ENCODE results near the gene TEKT5.
"Not testable (repeated sequence)": the region's sequence is repeated elsewhere in the genome, so short reads cannot be mapped to it uniquely, and the experiment has no call there.

Gene TEKT5

DNA sequence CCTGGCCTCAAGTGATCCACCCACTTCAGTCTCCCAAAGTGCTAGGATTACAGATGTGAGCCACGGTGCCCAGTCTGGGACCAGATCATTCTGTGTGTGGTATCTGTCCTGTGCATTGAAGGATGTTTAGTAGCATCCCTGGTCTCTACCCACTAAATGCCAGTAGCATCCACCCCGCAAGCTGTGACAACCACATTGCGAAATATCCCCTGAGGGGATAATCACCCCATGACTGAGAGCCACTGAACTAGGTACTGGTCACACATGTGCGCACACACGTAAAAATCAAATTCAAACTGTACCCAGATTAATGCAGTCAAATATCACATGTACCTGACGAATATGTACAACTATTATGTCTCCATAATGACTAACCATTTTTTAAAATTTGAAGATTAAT, 35.8 kb downstream of the TEKT5 start:
- DNase-seq (ENCODE audit: low spot score): no peak

- no peak for DNase-seq (ENCODE audit: low spot score)
Measured at GRCh38 chr16:10657925-10658324, 36.8 kb downstream of the TEKT5 start.

DNA sequence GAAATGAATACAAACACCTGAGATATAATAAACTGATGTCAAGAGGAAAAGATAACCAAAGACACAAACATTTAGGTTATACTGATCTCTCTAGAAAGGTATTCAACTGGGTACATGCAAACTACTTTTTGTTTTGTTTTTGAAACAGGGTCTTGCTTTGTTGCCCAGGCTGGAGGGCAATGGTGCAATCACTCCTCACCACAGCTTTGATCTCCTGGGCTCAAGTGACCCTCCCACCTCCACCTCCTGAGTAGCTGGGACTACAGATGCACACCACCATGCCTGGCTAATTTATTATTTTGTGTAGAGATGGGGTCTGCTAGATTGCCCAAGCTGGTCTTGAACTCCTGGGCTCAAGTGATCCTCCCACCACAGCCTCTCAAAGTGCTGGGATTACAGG, 38.1 kb downstream of the TEKT5 start:
- no peak for DNase-seq (ENCODE audit: low spot score)

- DNase-seq (ENCODE audit: low spot score): no peak
Measured at GRCh38 chr16:10655415-10655977, 39.2 kb downstream of the TEKT5 start.

DNA sequence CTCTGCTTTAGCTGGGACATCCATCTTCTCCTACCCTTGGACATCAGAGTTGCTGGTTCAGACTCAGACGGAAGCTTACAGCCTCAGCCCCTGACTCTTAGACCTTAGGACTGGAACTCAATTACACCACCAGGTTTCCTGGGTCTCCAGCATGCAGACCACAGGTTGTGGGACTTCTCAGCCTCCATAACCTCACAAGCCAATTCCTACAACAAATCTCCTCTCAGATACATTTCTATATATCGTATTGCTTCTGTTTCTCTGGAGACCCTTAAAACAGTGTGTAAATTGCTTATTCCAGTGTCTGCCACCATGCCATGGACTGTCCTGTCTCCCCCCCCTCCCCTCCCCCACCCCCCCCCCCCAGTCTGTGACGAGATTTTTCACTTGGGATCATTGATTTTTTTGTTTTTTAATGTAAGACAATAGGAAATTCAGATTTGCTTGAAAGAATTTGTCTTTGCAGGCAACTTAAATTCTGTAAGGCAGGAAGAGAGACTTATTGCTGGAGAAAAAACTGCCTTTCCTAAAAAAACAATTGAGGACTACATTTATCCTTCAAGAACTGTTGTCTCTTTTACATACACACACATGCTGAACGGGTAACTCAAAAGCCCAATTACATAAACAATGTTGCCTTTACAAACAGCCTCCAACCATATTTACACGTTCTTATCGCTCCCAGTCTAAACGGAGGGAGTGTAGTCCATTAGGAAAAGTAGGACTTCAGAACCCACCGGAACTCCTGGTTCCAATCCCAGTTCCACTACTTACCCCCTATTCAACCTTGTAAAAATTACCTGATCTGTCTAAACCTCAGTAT, 39.9 kb downstream of the TEKT5 start:
- DNase-seq (ENCODE audit: low spot score): no peak

DNA sequence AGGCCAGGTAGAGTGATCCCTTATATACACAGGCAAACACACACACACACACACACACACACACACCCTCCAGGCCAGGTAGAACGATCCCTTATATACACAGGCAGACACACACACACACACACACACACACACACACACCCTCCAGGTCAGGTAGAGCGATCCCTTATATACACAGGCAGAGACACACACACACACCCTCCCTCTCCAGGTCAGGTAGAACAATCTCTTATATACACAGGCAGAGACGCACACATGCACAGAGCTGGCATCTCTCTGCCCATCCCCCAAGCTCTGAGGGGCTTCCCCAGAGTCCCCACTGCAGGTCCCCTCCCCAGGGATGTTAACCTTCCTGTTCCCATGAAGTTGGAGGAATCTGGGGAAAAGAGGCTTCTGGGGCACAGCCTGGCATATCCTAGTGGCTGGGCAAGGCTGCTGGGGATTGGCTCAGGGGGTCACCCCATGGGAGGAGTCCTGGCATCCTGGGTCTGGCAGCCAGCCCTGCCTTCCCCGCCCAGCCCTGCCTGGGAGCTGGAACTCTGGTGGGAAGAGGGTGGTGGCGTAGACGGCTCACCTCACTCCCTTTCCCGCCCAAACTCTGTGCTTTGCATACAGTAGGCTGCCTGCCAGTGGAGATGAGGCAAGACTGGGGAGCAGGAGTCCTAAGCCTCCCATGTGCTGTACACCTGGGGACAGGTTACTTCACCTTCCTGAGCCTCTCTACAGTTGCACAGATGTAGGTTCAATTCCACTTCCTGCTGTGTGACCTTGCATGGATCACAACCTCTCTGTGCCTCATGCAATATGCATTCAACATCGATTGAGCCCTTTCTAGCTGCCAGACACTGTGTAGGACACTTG, 41.8 kb downstream of the TEKT5 start:
- DNase-seq (ENCODE audit: low spot score): peak; percentile 41

DNA sequence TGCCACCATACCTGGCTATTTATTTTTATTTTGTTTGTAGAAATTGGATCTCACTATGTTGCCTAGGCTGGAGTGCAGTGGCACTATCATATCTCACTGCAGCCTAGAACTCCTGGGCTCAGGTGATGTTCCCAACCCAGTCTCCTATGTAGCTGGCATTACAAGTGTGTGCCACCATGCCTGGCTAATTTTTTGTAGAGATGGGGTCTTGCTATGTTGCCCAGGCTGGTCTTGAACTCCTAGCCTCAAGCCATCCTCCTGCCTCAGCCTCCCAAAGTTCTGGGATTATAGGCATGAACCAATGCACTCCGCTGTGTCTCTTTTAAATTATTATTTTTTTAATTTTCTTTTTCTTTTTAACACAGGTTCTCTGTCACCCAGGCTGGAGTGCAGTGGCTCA, 45.6 kb downstream of the TEKT5 start:
- DNase-seq (ENCODE audit: low spot score): not testable (repeated sequence)

DNA sequence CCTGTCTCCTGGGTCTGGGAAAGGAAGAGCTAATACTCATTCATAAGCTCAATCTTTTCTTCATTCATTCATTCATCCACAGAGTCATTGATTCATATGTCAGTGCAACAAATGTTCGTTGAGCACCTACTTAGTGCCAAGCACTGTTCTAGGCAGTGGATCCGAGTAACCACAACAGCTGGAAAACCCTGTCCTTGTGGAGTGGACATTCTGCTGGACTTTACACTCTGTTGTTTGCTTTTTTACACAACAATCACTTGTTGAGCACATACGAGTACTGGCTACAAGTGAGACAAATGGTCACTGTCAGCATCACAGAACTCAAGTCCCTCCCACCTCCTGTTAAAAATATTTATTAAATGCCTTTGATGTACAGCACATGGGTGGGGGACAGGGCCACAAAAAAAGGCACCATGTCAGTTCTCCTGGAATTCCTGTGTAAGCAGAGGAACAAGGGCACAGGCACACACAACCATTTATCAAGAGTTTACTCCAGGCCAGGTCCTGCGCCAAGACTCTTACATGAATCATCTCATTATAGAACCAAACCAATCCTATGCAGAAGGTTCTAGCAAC, 46.9 kb downstream of the TEKT5 start:
- DNase-seq (ENCODE audit: low spot score): no peak

GRCh38 chr16:10647264-10647720, 47.4 kb downstream of the TEKT5 start:
- no peak for DNase-seq (ENCODE audit: low spot score)

DNA sequence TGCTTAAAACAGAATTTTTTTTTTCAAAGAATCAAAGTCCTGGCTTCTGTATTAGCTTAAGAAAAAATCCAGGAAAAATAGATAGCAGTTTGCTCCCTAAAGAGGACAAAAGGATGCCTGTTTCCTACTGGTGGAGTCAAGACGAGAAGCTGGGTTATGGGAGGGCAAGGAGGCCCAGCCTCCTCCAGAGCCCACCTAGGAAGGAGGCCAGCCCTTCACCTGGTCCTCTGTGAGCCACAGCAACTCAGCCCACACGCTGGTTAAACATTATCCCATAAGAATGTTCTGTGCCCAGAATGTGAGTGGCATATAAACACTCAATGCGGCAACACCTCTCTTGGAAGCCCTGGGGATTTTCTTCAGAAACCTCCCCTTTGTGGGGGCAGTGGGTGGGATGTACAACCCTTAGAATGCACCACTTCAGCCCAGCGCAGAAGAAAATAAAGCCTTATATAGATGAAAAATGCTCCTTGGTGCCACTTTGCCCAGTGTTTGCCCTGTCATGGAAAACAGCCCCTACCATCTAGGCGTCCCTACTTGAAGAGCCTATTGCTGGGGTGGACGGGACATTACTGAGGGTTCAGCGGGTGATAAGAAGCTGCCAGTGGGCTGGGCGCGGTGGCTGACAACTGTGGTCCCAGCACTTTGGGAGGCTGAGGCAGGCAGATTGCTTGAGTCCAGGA, 48.0 kb downstream of the TEKT5 start:
- no peak for DNase-seq (ENCODE audit: low spot score)

DNA sequence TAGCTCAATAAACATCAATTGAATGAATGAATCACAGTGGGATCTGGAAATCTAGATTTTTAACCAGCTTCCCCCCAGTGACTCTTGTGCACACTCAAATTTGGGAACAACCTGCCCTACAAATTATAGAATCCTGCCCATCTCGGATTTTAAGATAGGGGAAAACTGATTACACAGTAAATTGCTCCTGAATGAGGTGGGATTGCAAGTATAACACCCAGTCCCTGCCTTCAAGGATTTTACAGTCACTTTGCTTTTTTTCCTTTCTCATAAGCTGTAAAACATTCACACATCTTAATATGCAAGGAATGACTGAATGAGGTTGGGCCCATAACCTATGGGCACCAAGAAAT, 48.5 kb downstream of the TEKT5 start:
- no peak for DNase-seq (ENCODE audit: low spot score)

DNA sequence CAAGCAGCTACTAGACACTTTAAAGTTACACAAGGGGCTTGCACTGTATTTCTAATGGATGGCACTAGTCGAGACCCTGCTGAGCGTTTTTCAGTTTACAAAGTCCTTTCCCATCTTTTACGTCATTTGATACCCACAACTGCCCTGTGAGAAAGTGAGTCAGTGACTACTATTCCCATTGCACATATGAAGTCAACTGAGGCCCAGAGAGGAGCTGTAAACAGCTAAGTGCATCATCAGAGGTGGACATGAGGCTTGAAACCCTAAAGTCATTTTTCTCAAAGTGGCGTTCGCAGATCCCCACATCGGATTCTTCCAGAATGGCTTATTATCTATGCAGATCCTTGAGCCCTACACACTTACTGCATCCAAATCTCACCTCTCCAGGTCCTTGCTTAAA, 50.6 kb downstream of the TEKT5 start:
- DNase-seq (ENCODE audit: low spot score): no peak

DNA sequence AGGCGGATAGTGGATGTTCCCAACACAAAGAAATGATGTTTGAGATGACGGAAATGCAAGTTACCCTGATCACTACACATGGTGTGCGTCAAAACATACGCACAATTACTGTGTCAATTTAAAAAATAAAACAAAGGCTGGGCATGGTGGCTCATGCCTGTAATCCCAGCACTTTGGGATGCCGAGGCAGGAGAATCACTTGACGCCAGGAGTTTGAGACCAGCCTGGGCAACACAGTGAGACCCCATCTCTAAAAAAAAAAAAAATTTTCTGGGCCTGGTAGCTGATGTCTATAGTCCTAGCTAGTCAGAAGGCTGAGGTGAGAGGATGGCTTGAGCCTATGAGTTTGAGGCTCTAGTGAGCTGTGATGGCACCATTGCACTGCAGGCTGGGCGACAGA, 51.8 kb downstream of the TEKT5 start:
- no peak for DNase-seq (ENCODE audit: low spot score)

DNA sequence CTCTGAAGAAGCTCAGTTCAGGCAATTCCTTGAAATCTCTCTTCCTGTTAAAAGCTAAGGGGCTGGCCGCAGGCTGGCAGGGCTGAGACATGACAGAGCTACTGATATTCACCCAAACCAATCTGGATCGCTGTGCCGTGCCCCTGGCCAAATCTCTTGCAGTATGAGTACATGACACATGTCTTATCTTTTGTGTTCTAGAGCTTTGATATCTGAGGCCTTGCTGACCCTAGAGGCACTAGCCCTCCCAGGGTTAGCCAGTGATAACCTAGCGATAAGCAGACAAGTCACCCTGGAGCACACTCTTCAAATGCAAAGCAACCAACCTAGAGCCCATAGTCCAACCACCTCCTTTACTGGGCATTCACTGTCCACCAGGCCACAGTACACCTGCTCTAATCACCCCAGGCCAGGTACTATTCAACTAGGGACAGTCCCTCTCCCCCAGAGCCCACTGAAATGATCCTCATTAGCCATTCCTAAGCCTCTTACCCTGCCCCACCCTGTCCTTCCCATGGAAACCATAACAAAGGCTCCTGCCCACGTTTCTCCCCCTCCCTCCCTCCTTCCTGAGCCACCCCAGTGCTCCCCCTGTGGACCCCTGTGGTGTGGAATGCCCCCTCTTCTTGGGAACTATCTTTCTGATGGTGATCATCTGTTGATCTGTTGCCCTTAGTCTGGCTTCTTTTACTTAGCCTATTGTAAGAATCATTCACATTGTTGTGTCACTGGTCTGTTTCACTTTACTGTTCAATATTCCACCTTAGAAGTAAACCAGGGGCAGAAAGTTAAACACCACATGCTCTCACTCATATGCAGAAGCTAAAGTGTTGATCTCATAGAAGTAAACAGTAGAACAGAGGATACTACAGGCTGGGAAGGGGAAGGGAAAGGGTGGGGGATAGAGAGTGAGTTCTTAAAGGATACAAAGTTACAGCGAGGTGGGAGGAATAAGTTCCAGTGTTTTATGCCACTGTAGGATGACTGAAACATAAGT, 52.5 kb downstream of the TEKT5 start:
- no peak for DNase-seq (ENCODE audit: low spot score)

DNA sequence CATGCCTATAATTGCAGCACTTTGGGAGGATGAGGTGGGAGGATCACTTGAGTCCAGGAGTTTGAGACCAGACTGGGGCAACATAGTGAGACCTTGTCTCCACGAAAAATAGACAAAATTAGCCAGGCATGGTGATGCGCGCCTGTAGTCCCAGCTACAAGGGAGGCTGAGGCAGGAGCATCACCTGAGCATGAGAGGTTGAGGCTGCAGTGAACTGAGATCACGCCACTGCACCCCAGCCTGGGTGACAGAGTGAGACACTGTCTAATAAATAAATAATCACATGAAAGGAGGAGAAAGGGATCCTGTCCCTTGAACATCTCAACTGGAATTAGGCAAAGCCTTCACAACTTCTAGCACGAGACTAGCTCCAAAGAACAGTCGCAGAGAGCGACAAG, 53.2 kb downstream of the TEKT5 start:
- no peak for DNase-seq (ENCODE audit: low spot score)

- no peak for DNase-seq (ENCODE audit: low spot score)
Measured at GRCh38 chr16:10640934-10641333, 53.8 kb downstream of the TEKT5 start.

DNA sequence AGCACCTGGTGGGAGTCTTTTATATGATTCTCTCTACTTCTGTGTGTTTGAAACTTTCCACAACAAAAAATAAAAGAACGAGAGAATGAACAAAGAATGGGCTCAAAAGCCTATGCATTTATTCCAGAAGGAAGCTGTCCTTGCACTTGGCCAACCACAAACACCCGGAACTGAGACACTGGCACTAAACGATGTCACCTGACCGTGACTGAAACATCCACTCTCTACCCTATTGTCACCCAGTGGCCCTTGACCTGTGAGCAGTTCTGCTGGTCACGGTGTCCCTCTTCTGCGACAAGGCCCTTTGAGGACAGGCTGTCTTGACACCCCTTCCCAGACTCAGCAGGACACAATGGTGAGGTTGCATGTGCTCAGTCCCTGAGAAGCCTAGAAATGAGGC, 56.6 kb downstream of the TEKT5 start:
- no peak for DNase-seq (ENCODE audit: low spot score)

DNA sequence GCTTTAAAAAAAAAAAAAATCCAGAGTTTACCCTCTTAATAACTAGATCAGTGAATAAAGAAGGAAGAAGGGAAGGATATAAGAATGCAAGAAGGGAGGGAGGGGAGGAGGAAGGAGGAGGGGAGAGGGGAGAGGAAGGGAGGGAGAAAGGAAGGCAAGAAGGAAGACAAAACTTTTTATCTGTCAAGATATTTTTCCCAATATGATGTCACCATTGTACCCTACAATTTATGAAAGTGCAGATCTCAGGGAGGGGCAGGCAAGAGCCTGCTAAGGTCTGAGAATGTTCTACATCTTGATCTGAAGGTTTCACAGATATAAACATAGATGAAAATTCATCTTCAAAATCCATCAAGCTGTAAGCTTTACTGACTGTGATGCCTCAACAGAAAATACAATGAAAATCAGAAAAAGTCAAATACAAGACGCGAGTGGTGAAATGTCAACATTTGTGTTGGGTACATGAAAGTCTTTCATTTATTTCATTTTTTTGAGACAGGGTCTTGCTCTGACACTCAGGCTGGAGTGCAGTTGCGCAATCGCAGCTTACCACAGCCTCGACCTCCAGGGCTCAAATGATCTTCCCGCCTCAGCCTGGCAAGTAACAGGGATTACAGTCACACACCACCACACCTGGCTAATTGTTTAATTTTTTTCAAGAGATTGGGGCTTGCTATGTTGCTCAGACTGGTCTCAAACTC, 57.2 kb downstream of the TEKT5 start:
- no peak for DNase-seq (ENCODE audit: low spot score)

DNA sequence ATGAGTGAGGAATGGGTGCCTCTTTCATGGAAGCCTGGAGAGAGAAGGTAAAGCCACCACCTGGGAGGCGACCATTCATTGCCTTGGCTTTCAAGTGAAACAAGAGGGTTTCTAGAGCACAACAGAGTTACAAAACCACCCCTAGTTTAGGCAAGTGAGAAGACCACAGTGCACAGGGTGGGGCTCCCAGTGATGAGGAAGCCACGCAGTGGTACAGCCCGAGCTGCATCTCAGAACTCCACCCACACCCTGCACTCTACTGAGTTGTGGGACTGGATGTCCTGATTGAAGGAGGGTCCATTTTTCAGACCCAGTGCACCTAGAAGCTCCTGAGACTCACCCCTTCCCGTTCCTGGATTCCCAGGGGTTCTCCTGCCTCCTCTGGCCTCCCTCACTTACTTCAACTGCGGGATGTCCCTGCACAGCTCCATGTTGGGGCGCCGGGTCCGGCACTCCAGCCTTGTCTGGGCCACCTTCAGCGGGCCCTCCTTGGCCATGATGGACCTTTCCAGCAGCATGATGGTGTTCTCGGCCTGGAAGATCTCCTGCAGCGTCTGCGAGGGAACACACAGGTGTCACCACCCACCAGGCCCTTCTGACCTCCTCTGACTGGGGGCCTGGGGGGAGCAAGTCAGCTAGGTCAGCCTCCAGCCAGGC, 59.2 kb downstream of the TEKT5 start:
- no peak for DNase-seq (ENCODE audit: low spot score)

- DNase-seq (ENCODE audit: low spot score): not testable (repeated sequence)
Measured at GRCh38 chr16:10633429-10633828, 61.3 kb downstream of the TEKT5 start.
